Measurements from ENCODE around the gene APOA5.

DNA sequence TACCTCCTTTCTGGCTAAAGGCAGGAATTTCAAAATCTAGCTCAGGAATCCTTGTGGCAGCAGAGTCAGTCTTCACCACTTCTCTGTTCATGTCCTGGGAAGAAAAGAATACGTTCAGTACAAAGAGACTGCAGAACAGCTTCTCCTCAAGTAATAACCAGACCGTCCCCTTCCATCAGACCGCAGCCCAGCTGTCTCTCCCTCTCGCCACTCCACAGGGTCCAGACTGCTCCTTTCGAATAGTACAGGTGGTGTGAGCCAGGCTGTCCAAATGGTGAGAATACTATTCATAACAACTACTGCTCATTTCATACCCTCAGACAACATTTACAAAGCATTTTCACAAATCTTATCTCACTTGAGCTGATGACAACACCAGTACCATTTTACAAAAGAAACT is 4.7 kb downstream of the APOA5 start:
- TF ChIP-seq, protein P1, sequence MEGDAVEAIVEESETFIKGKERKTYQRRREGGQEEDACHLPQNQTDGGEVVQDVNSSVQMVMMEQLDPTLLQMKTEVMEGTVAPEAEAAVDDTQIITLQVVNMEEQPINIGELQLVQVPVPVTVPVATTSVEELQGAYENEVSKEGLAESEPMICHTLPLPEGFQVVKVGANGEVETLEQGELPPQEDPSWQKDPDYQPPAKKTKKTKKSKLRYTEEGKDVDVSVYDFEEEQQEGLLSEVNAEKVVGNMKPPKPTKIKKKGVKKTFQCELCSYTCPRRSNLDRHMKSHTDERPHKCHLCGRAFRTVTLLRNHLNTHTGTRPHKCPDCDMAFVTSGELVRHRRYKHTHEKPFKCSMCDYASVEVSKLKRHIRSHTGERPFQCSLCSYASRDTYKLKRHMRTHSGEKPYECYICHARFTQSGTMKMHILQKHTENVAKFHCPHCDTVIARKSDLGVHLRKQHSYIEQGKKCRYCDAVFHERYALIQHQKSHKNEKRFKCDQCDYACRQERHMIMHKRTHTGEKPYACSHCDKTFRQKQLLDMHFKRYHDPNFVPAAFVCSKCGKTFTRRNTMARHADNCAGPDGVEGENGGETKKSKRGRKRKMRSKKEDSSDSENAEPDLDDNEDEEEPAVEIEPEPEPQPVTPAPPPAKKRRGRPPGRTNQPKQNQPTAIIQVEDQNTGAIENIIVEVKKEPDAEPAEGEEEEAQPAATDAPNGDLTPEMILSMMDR (IDR thresholded peaks at IDR 0.05): no peak
- no peak for TF ChIP-seq POLR2A (IDR thresholded peaks at IDR 0.05)
- TF ChIP-seq EP300 (IDR thresholded peaks at IDR 0.05): no peak
- TF ChIP-seq POLR2AphosphoS5 (IDR thresholded peaks at IDR 0.05): no peak
